HepG2 (cell line): ENCODE data around the gene CYP27A1. TPM values are rescaled to one million over a fixed set of nuclear protein-coding genes. Genes with fewer than 3 reads are reported as not detected.

ENCODE experiments used
- CHD4 ChIP-seq: fragments of 200-600 bp; sonication (generic); IDR thresholded peaks from 2 replicates; pipeline ENCODE4 v1.7.0; 2017; ENCODE audit warnings: mild to moderate bottlenecking, low read length, borderline replicate concordance
- PAWR ChIP-seq: sonication (generic); formaldehyde crosslinking; IDR thresholded peaks from 2 replicates; pipeline ENCODE4 v1.4.0; 2020; ENCODE audit warnings: missing genetic modification reagents, mild to moderate bottlenecking, borderline replicate concordance
- RARG ChIP-seq: sonication (generic); formaldehyde crosslinking; IDR thresholded peaks from 2 replicates; pipeline ENCODE4 v1.4.0; 2020; ENCODE audit warnings: low read depth, mild to moderate bottlenecking, missing genetic modification reagents
- ZNF24 ChIP-seq: fragments of 450-650 bp; IDR thresholded peaks from 2 replicates; pipeline ENCODE4 v1.6.1; 2017; ENCODE audit warnings: antibody characterized with exemption, mild to moderate bottlenecking
- ZNF557 ChIP-seq: sonication (generic); formaldehyde crosslinking; IDR thresholded peaks from 2 replicates; pipeline ENCODE4 v1.4.0; 2020; ENCODE audit warnings: missing genetic modification reagents
- ZNF619 ChIP-seq: sonication (generic); formaldehyde crosslinking; IDR thresholded peaks from 2 replicates; pipeline ENCODE4 v1.4.0; 2020; ENCODE audit warnings: mild to moderate bottlenecking, missing genetic modification reagents
- ZNF761 ChIP-seq: sonication (generic); formaldehyde crosslinking; conservative IDR thresholded peaks from 2 replicates; pipeline ENCODE4 v1.4.0; 2020; ENCODE audit warnings: mild to moderate bottlenecking, missing genetic modification reagents
- polyA plus RNA-seq, 8 experiments: library from polyadenylated mRNA; depleted of rRNA in 3 of 8; stranded (reverse) in 7 of 8; unstranded in 1 of 8; fragments of >200 nt; fragmentation: Illumina TruSeq in 4 of 8; extraction: Trizol in 4 of 8; gene quantifications; 2 replicates each; pipeline versions ENCODE4 v1.2.1 to v1.2.3, GENCODE V29; 2011 to 2016; ENCODE audit warnings: low read depth in 4 of 8, missing spikeins in 1 of 8, mixed read lengths in 1 of 8; ENCODE audit not compliant: insufficient read depth in 1 of 8
- total RNA-seq, 5 experiments: library from RNA; depleted of rRNA; stranded (reverse); fragments of >200 nt; fragmentation: Illumina TruSeq; extraction: Trizol; gene quantifications; 2 replicates each; pipeline ENCODE4 v1.2.3, GENCODE V29; 2016; ENCODE audit warnings: low read depth in 1 of 5
- TF ChIP-seq, protein P1 (sequence below): sonication (generic); formaldehyde crosslinking; IDR thresholded peaks from 2 replicates; pipeline ENCODE4 v1.8.1; 2023; ENCODE audit warnings: mild to moderate bottlenecking, moderate library complexity, missing genetic modification reagents
- TF ChIP-seq, protein P2 (sequence below): sonication (generic); formaldehyde crosslinking; IDR thresholded peaks from 2 replicates; pipeline ENCODE4 v1.9.0; 2021; ENCODE audit warnings: missing genetic modification reagents, mild to moderate bottlenecking, borderline replicate concordance
- TF ChIP-seq, protein P3 (sequence below): sonication (generic); formaldehyde crosslinking; IDR thresholded peaks from 2 replicates; pipeline ENCODE4 v1.5.0; 2020; ENCODE audit warnings: mild to moderate bottlenecking, missing genetic modification reagents
- TF ChIP-seq, protein P4 (sequence below), 2 experiments: fragments of 450-650 bp in 1 of 2; sonication (generic) in 1 of 2; formaldehyde crosslinking; IDR thresholded peaks; 2 replicates each; pipeline versions ENCODE4 v1.5.0 to v1.8.0; 2020 to 2022; ENCODE audit warnings: mild to moderate bottlenecking in 1 of 2, missing genetic modification reagents in 1 of 2
- TF ChIP-seq, protein P5 (sequence below): sonication (generic); formaldehyde crosslinking; IDR thresholded peaks from 2 replicates; pipeline ENCODE4 v1.4.0; 2020; ENCODE audit warnings: missing genetic modification reagents

Gene CYP27A1
- total and polyA plus RNA-seq, 2 of the 13 experiments (the other 11 are each of a cell fraction or from before 2014, with no cell fraction given): 157 to 266 TPM

DNA sequence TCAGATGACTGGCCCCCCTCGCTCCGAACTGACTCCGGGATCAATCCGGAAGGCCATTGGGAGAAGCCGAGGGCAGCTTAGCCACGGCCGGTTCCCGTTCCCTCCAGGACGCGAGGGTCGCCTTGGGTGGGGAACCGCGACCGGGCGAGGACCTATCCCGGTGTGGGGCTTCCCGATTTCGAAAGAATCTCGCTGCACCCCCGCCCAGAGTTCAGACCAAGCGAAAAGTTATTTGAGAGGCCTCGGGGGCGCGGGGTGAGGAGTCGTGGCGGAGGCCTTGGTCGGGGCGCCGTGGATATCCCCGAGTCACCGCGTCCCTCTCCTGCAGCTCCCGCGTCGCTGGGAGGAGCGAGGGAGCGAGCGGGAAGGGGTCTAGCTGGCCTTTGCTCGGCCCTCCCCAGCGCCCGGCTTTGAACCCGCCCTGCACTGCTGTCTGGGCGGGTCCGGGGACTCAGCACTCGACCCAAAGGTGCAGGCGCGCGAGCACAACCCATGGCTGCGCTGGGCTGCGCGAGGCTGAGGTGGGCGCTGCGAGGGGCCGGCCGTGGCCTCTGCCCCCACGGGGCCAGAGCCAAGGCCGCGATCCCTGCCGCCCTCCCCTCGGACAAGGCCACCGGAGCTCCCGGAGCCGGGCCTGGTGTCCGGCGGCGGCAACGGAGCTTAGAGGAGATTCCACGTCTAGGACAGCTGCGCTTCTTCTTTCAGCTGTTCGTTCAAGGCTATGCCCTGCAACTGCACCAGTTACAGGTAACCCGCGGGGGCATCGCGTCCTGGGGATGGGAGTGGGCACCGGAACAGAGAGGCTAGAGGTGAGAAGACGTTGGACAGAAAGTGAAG is at the start of gene CYP27A1 (continued):
- TF ChIP-seq, protein P1, sequence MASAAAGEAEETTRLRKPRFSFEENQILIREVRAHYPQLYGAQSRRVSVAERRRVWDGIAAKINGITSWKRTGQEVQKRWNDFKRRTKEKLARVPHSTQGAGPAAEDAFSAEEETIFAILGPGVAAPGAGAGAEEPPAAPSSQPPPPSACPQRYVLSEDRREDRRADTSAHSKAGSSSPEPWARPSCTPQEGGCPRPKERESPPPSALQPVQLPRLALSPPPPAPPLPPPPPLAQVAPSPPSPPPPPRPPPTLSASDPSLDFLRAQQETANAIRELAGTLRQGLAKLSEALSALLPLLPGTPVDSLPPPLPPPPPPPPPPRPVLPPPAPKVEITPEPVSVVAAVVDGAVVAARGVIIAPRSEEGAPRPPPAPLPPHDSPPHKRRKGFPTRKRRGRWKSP (CRISPR knock-in tag): peak; percentile 96
- TF ChIP-seq ZNF619 (no peak; the same call in 1 of the 2 replicates), RARG (CRISPR knock-in tag) (0 out of 2 replicates have a peak, but pooled peaks have one; percentile 72), ZNF24 (peak; percentile 12; the same call in 1 of the 2 replicates), PAWR (CRISPR knock-in tag) (no peak), ZNF557 (0 out of 2 replicates have a peak, but pooled peaks have one; percentile 42), CHD4 (no peak), ZNF761 (CRISPR knock-in tag) (peak; percentile 96; the same call in 1 of the 2 replicates)
- TF ChIP-seq, protein P2, sequence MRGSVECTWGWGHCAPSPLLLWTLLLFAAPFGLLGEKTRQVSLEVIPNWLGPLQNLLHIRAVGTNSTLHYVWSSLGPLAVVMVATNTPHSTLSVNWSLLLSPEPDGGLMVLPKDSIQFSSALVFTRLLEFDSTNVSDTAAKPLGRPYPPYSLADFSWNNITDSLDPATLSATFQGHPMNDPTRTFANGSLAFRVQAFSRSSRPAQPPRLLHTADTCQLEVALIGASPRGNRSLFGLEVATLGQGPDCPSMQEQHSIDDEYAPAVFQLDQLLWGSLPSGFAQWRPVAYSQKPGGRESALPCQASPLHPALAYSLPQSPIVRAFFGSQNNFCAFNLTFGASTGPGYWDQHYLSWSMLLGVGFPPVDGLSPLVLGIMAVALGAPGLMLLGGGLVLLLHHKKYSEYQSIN (CRISPR knock-in tag): no peak
- TF ChIP-seq, protein P3, sequence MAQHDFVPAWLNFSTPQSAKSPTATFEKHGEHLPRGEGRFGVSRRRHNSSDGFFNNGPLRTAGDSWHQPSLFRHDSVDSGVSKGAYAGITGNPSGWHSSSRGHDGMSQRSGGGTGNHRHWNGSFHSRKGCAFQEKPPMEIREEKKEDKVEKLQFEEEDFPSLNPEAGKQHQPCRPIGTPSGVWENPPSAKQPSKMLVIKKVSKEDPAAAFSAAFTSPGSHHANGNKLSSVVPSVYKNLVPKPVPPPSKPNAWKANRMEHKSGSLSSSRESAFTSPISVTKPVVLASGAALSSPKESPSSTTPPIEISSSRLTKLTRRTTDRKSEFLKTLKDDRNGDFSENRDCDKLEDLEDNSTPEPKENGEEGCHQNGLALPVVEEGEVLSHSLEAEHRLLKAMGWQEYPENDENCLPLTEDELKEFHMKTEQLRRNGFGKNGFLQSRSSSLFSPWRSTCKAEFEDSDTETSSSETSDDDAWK (CRISPR knock-in tag): no peak
- TF ChIP-seq, protein P4, sequence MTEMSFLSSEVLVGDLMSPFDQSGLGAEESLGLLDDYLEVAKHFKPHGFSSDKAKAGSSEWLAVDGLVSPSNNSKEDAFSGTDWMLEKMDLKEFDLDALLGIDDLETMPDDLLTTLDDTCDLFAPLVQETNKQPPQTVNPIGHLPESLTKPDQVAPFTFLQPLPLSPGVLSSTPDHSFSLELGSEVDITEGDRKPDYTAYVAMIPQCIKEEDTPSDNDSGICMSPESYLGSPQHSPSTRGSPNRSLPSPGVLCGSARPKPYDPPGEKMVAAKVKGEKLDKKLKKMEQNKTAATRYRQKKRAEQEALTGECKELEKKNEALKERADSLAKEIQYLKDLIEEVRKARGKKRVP (CRISPR knock-in tag; IDR thresholded peaks at IDR 0.05): no peak; a peak in 2 of 4 replicates
- TF ChIP-seq, protein P5, sequence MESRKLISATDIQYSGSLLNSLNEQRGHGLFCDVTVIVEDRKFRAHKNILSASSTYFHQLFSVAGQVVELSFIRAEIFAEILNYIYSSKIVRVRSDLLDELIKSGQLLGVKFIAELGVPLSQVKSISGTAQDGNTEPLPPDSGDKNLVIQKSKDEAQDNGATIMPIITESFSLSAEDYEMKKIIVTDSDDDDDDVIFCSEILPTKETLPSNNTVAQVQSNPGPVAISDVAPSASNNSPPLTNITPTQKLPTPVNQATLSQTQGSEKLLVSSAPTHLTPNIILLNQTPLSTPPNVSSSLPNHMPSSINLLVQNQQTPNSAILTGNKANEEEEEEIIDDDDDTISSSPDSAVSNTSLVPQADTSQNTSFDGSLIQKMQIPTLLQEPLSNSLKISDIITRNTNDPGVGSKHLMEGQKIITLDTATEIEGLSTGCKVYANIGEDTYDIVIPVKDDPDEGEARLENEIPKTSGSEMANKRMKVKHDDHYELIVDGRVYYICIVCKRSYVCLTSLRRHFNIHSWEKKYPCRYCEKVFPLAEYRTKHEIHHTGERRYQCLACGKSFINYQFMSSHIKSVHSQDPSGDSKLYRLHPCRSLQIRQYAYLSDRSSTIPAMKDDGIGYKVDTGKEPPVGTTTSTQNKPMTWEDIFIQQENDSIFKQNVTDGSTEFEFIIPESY (CRISPR knock-in tag): peak; percentile 5; the same call in 1 of the 2 replicates
